ENCODE measurements around the gene LEMD3. TPM values are rescaled to one million over a fixed set of nuclear protein-coding genes. Genes with fewer than 3 reads are reported as not detected.

Gene LEMD3
- total and polyA plus RNA-seq, 2 donors (not counting 1 experiment from before 2014, with no cell fraction given), result 11.5 to 18.5 TPM

DNA sequence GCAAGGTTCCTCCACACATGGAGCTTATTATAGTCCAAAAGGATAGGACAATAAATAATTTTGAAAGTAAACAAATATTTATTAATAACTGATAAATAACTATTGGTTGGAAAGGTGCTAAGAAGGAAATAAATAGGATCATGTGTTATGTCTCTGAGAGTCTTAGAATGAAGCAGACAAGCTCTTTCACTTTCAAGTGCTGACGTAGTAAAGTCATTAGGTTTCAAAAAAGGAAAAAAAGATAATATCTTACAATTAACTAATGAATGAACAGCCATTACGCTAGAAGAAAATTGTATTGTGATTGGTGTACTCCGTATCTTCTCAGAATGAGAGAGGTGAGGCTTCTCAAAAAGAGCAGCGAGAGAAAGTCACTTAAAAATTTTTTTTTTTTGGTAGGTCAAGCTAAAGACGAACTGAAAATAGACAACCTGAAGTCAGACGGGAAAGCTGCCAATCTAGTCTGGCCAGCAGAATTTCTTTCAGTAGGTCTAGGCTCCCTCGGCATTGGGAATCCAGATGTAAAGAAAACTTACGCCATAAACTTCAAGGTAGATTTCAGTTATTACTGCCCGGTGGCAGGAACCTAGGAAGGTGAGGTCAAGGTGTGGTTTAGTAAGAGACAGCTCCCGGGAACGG, 583 bp upstream of the LEMD3 start:
- no peak for DNase-seq (ENCODE audit: low read depth in 2 of 2)
- Histone ChIP-seq H3K4me3 (replicated peaks in 1 of 4; ENCODE audit: control extremely low read depth in 1 of 4, insufficient read depth in 1 of 4, low read depth in 3 of 4, low read length in 4 of 4) (peak overlapping the region; percentile 80 to 98 (median 92)), H3K4me2 (ENCODE audit: extremely low read depth, insufficient read depth, low read length) (peak overlapping the region; percentile 100), H3K9ac (ENCODE audit: insufficient read depth, low read length) (peak overlapping the region; percentile 96), H3K9me3 (ENCODE audit: control insufficient read depth, insufficient read depth, low read depth, low read length) (no peaks in the 10 kb centered on the region), H3K36me3 (ENCODE audit: control insufficient read depth, insufficient read depth, low read length) (no peaks in the 10 kb centered on the region), H4K20me1 (ENCODE audit: control insufficient read depth, extremely low read depth, insufficient read depth, low read length) (no peaks in the 10 kb centered on the region), H3K4me1 (ENCODE audit: control insufficient read depth, extremely low read depth, insufficient read depth, low read length) (peaks cover 6% of the 10 kb centered on the region), H3K79me2 (ENCODE audit: control insufficient read depth, insufficient read depth, low read length) (peaks cover 41% of the 10 kb centered on the region), H3K27ac (ENCODE audit: insufficient read depth, low read length) (peak overlapping the region; percentile 97), H3K27me3 (ENCODE audit: control insufficient read depth, insufficient read depth, low read length) (peaks cover 3% of the 10 kb centered on the region), H2AFZ (ENCODE audit: low read length) (peak overlapping the region; percentile 100)
- TF ChIP-seq, protein P1, sequence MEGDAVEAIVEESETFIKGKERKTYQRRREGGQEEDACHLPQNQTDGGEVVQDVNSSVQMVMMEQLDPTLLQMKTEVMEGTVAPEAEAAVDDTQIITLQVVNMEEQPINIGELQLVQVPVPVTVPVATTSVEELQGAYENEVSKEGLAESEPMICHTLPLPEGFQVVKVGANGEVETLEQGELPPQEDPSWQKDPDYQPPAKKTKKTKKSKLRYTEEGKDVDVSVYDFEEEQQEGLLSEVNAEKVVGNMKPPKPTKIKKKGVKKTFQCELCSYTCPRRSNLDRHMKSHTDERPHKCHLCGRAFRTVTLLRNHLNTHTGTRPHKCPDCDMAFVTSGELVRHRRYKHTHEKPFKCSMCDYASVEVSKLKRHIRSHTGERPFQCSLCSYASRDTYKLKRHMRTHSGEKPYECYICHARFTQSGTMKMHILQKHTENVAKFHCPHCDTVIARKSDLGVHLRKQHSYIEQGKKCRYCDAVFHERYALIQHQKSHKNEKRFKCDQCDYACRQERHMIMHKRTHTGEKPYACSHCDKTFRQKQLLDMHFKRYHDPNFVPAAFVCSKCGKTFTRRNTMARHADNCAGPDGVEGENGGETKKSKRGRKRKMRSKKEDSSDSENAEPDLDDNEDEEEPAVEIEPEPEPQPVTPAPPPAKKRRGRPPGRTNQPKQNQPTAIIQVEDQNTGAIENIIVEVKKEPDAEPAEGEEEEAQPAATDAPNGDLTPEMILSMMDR (conservative IDR thresholded peaks at IDR 0.05 in 1 of 2, IDR thresholded peaks at IDR 0.05 in 1 of 2; ENCODE audit: low read depth in 1 of 2, low read length in 2 of 2), result no peak
- TF ChIP-seq EZH2 (IDR thresholded peaks at IDR 0.05; ENCODE audit: low read length, missing control alignments), result no peak

DNA sequence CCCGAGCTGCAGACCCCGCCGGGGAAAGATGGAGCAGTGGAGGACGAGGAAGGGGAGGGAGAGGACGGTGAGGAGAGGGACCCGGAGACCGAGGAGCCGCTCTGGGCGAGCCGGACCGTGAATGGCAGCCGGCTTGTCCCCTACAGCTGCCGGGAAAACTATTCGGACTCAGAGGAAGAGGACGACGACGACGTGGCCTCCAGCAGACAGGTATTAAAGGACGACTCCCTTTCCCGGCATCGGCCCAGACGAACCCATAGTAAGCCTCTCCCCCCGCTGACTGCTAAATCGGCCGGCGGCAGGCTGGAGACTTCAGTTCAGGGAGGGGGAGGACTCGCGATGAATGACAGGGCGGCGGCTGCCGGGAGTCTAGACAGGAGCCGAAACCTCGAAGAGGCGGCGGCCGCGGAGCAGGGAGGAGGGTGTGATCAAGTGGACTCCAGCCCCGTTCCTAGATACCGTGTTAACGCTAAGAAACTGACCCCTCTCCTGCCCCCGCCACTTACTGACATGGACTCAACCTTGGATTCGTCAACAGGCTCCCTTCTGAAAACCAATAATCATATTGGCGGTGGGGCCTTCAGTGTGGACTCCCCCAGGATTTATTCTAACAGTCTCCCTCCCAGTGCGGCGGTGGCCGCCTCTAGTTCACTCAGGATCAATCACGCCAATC, 962 bp downstream of the LEMD3 start:
- H3K36me3 ChIP-seq (ENCODE audit: control insufficient read depth, insufficient read depth, low read length), result no peaks in the 10 kb centered on the region
- TF ChIP-seq EZH2 (IDR thresholded peaks at IDR 0.05; ENCODE audit: low read length, missing control alignments), result no peak
- TF ChIP-seq, protein P1 (conservative IDR thresholded peaks at IDR 0.05 in 1 of 2, IDR thresholded peaks at IDR 0.05 in 1 of 2; ENCODE audit: low read depth in 1 of 2, low read length in 2 of 2), result no peak
- peak overlapping the region; percentile 97 for H3K27ac ChIP-seq (ENCODE audit: insufficient read depth, low read length)
- H2AFZ ChIP-seq (ENCODE audit: low read length), result peak overlapping the region; percentile 70
- peak overlapping the region; percentile 86 for H3K4me2 ChIP-seq (ENCODE audit: extremely low read depth, insufficient read depth, low read length)
- H3K79me2 ChIP-seq (ENCODE audit: control insufficient read depth, insufficient read depth, low read length), result peaks cover 48% of the 10 kb centered on the region
- peak overlapping the region; percentile 80 to 98 (median 92) for H3K4me3 ChIP-seq (replicated peaks in 1 of 4; ENCODE audit: control extremely low read depth in 1 of 4, insufficient read depth in 1 of 4, low read depth in 3 of 4, low read length in 4 of 4)
- H3K27me3 ChIP-seq (ENCODE audit: control insufficient read depth, insufficient read depth, low read length), result no peaks in the 10 kb centered on the region
- no peaks in the 10 kb centered on the region for H4K20me1 ChIP-seq (ENCODE audit: control insufficient read depth, extremely low read depth, insufficient read depth, low read length)
- DNase-seq (ENCODE audit: low read depth in 2 of 2), result peak; percentile 50 to 69
- peak overlapping the region; percentile 96 for H3K9ac ChIP-seq (ENCODE audit: insufficient read depth, low read length)
- H3K9me3 ChIP-seq (ENCODE audit: control insufficient read depth, insufficient read depth, low read depth, low read length), result no peaks in the 10 kb centered on the region
- peaks cover 6% of the 10 kb centered on the region for H3K4me1 ChIP-seq (ENCODE audit: control insufficient read depth, extremely low read depth, insufficient read depth, low read length)

DNA sequence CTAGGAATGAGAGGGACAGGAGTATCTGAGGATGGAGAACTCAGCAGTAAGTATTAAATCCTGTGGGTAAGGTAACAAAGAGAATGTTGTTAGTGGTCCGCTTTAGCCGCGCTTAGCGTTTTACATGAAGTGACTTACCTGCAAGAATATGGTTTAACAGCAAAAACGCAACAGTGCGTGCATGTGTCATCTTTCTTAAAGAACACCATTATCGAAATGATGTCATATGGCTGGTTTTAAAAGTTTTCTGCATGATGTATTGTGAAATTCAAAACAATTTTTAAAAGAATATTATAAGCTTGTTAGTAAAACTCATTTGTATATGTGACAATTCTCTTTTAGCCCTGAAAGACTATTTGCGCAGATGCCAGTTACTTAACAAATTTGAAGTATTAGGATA, 1.7 kb downstream of the LEMD3 start:
- peaks cover 48% of the 10 kb centered on the region for H3K79me2 ChIP-seq (ENCODE audit: control insufficient read depth, insufficient read depth, low read length)
- peak; percentile 21 to 25 for DNase-seq (ENCODE audit: low read depth in 2 of 2)
- TF ChIP-seq, protein P1 (conservative IDR thresholded peaks at IDR 0.05 in 1 of 2, IDR thresholded peaks at IDR 0.05 in 1 of 2; ENCODE audit: low read depth in 1 of 2, low read length in 2 of 2), result no peak
- no peak for TF ChIP-seq EZH2 (IDR thresholded peaks at IDR 0.05; ENCODE audit: low read length, missing control alignments)
- H3K4me3 ChIP-seq (replicated peaks in 1 of 4; ENCODE audit: control extremely low read depth in 1 of 4, insufficient read depth in 1 of 4, low read depth in 3 of 4, low read length in 4 of 4), result peak overlapping the region; percentile 80 to 98 (median 92)
- H3K4me1 ChIP-seq (ENCODE audit: control insufficient read depth, extremely low read depth, insufficient read depth, low read length), result peaks cover 6% of the 10 kb centered on the region
- peak overlapping the region; percentile 97 for H3K27ac ChIP-seq (ENCODE audit: insufficient read depth, low read length)
- peak overlapping the region; percentile 86 for H3K4me2 ChIP-seq (ENCODE audit: extremely low read depth, insufficient read depth, low read length)
- H4K20me1 ChIP-seq (ENCODE audit: control insufficient read depth, extremely low read depth, insufficient read depth, low read length), result no peaks in the 10 kb centered on the region
- H2AFZ ChIP-seq (ENCODE audit: low read length), result no peak overlapping the region
- H3K9ac ChIP-seq (ENCODE audit: insufficient read depth, low read length), result no peak overlapping the region
- no peaks in the 10 kb centered on the region for H3K36me3 ChIP-seq (ENCODE audit: control insufficient read depth, insufficient read depth, low read length)
- no peaks in the 10 kb centered on the region for H3K9me3 ChIP-seq (ENCODE audit: control insufficient read depth, insufficient read depth, low read depth, low read length)
- no peaks in the 10 kb centered on the region for H3K27me3 ChIP-seq (ENCODE audit: control insufficient read depth, insufficient read depth, low read length)

Measured in fibroblast of lung (primary cell).